ENCODE data around the gene TRIM51.
"Not testable (repeated sequence)": the region's sequence is repeated elsewhere in the genome, so short reads cannot be mapped to it uniquely, and the experiment has no call there.

The TRIM51 gene

GRCh38 chr11:55882997-55883396 lies at the start of gene TRIM51:
TSS of gene TRIM51 (plus strand) at chr11:55883297. CDS start at chr11:55885429, 2,132 bp downstream.
- not testable (repeated sequence) for DNase-seq (ENCODE audit: low spot score)

- DNase-seq (ENCODE audit: low spot score): no peak
Observed at GRCh38 chr11:55838452-55838851, 44.6 kb upstream of the TRIM51 start, which contains the start of gene OR5D16. TSS of gene OR5D16 (plus strand) at chr11:55838752. CDS start at chr11:55838752, 0 bp downstream.

DNA sequence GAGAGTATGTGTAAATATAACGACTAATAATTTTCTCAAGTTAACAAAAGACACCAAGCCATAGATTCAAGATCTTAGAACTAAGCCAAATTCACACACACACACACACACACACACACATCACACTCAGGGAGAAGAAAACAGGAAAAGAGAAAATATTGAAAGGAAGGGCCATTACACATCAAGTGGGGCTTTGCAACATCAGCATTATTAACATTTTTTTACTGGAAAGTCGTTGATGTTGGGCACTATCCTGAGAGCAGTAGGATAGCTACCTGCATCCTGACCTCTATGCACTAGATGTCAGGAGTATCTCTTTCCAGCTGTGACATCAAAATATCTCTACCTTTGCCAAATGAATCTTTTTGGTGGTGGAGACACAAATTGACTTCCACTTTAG lies 35.6 kb upstream of the TRIM51 start:
- no peak for DNase-seq (ENCODE audit: low spot score)

- DNase-seq (ENCODE audit: low spot score): no peak
Observed at GRCh38 chr11:55849037-55849436, 34.1 kb upstream of the TRIM51 start.

GRCh38 chr11:55852141-55852540 lies 31.0 kb upstream of the TRIM51 start:
- DNase-seq (ENCODE audit: low spot score): no peak

DNA sequence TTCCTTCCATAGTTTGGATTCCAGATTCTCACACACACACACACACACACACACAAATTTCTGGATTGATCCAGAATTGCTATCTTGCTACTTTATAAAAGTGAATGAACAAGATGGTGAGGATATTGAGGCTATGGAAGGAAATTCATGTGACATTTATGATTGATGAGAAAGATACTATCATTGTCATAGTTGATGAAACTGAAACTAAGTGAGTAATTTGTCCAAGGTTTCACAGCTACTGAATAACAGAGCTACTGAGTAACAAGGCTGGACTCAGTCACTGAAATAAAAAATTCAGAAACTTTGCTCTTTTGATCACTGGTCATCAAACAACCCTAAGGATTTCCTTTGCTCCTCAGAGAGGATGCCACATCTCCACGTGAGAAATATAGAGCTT lies 28.4 kb upstream of the TRIM51 start:
- DNase-seq (ENCODE audit: low spot score): no peak

- not testable (repeated sequence) for DNase-seq (ENCODE audit: low spot score)
Observed at GRCh38 chr11:55867354-55867753, 15.7 kb upstream of the TRIM51 start.

DNA sequence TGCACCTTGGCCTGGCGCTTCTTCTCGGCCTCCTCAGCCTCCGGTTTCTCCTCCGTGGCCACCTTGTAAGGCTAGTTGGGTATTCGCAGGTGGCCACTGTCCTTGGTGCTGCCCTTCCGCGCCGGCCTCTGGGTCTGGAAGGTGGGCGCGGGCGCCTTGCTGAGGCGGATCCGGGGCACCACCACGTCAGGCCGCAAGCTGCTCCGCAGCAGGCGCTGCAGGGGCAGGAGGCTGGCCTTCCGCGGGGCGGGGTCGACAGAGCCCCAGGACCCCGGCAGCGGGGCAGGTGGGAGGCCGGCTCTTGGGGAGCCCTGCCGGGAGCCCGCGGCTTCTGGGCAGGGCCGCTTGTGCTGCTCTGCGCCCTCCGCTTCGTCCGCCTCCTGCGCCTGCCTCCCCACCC lies 10.4 kb upstream of the TRIM51 start:
- not testable (repeated sequence) for DNase-seq (ENCODE audit: low spot score)

- DNase-seq (ENCODE audit: low spot score): not testable (repeated sequence)
Observed at GRCh38 chr11:55873146-55873545, 10.0 kb upstream of the TRIM51 start.

GRCh38 chr11:55884995-55885394 lies 1.9 kb downstream of the TRIM51 start:
- not testable (repeated sequence) for DNase-seq (ENCODE audit: low spot score)

- DNase-seq (ENCODE audit: low spot score): not testable (repeated sequence)
Observed at GRCh38 chr11:55885481-55885880, 2.4 kb downstream of the TRIM51 start.

DNA sequence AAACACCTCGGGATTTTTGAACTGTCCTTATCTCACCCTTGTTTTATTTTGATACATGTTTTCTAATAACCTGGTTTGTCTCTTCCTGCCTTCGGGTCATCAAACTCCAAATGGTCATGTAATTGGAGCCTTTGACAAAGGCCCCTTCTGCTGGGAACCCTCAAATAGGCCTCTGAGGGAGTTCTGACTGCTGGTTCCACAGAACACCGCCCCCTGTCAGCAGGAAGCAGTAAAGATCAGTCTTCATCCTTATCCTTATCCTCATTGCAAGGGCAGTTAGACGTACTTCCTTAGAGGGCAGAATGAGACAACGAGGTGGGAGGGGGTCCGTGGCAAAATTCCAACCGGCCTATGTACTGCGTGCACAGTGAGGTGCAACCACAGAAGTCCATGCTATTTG lies 12.1 kb downstream of the TRIM51 start:
- no peak for DNase-seq (ENCODE audit: low spot score)

- no peak for DNase-seq (ENCODE audit: low spot score)
Observed at GRCh38 chr11:55902308-55902707, 19.2 kb downstream of the TRIM51 start.

- DNase-seq (ENCODE audit: low spot score): no peak
Observed at GRCh38 chr11:55914482-55914881, 31.4 kb downstream of the TRIM51 start, which contains the start of gene OR5W2. TSS of gene OR5W2 (minus strand) at chr11:55914582. CDS start at chr11:55914582, 0 bp downstream.

GRCh38 chr11:55920537-55920936 lies 37.4 kb downstream of the TRIM51 start:
- DNase-seq (ENCODE audit: low spot score): no peak

- DNase-seq (ENCODE audit: low spot score): no peak
Observed at GRCh38 chr11:55936300-55936699, 53.2 kb downstream of the TRIM51 start, which contains the start of gene OR5I1. TSS of gene OR5I1 (minus strand) at chr11:55936400. CDS start at chr11:55936400, 0 bp downstream.

All from iPS-NIHi11 (cell line).